ENCODE measurements around the gene SUPT5H.

SUPT5H gene

GRCh38 chr19:39480337-39481228 lies 35.2 kb downstream of the SUPT5H start, which contains the start of gene TIMM50:
Gene TIMM50 (plus strand): TSS chr19:39480838. CDS start chr19:39480854, 16 bp downstream.
- peak within 1 kb of the TSS; percentile 96 for H3K4me3 Mint-ChIP-seq
- H3K27ac Mint-ChIP-seq, result peak within 1 kb of the TSS; percentile 94
- peaks cover 21% of the 10 kb centered on the region for H3K36me3 Mint-ChIP-seq (ENCODE audit: low read depth)
- peaks cover 29% of the 10 kb centered on the region for H3K4me1 Mint-ChIP-seq (ENCODE audit: low read depth)
- no peaks in the 10 kb centered on the region for H3K9me3 Mint-ChIP-seq
- H3K27me3 Mint-ChIP-seq, result no peaks in the 10 kb centered on the region

GRCh38 chr19:39481229-39481545 lies 35.8 kb downstream of the SUPT5H start:
- peaks cover 29% of the 10 kb centered on the region for H3K4me1 Mint-ChIP-seq (ENCODE audit: low read depth)
- peak overlapping the region; percentile 96 for H3K4me3 Mint-ChIP-seq

GRCh38 chr19:39481676-39482075 lies 36.3 kb downstream of the SUPT5H start:
- Mint-ChIP-seq H3K4me3 (peak overlapping the region; percentile 96), H3K36me3 (ENCODE audit: low read depth) (peaks cover 22% of the 10 kb centered on the region), H3K27ac (peak overlapping the region; percentile 94), H3K27me3 (no peaks in the 10 kb centered on the region), H3K4me1 (ENCODE audit: low read depth) (peaks cover 29% of the 10 kb centered on the region), H3K9me3 (no peaks in the 10 kb centered on the region)

More at GRCh38 chr19:39481229-39481545, 35.8 kb downstream of the SUPT5H start:
- Mint-ChIP-seq H3K9me3 (no peaks in the 10 kb centered on the region), H3K27ac (peak overlapping the region; percentile 94), H3K27me3 (no peaks in the 10 kb centered on the region), H3K36me3 (ENCODE audit: low read depth) (peaks cover 22% of the 10 kb centered on the region)

GRCh38 chr19:39483141-39483540 lies 37.8 kb downstream of the SUPT5H start:
- H3K9me3 Mint-ChIP-seq, result no peaks in the 10 kb centered on the region
- H3K4me3 Mint-ChIP-seq, result peak overlapping the region; percentile 33
- peaks cover 30% of the 10 kb centered on the region for H3K36me3 Mint-ChIP-seq (ENCODE audit: low read depth)
- no peak overlapping the region for H3K27ac Mint-ChIP-seq
- H3K27me3 Mint-ChIP-seq, result no peaks in the 10 kb centered on the region
- H3K4me1 Mint-ChIP-seq (ENCODE audit: low read depth), result peaks cover 29% of the 10 kb centered on the region

GRCh38 chr19:39489756-39490155 lies 44.4 kb downstream of the SUPT5H start:
- Mint-ChIP-seq H3K9me3 (no peaks in the 10 kb centered on the region), H3K27me3 (no peaks in the 10 kb centered on the region), H3K27ac (no peak overlapping the region), H3K4me3 (no peak overlapping the region), H3K36me3 (ENCODE audit: low read depth) (peaks cover 28% of the 10 kb centered on the region), H3K4me1 (ENCODE audit: low read depth) (no peaks in the 10 kb centered on the region)

- Mint-ChIP-seq H3K27me3 (peaks cover 9% of the 10 kb centered on the region), H3K4me3 (no peak overlapping the region), H3K27ac (no peak overlapping the region), H3K36me3 (ENCODE audit: low read depth) (peaks cover 18% of the 10 kb centered on the region), H3K9me3 (no peaks in the 10 kb centered on the region), H3K4me1 (ENCODE audit: low read depth) (no peaks in the 10 kb centered on the region)
Measured at GRCh38 chr19:39492225-39492624, 46.8 kb downstream of the SUPT5H start.

GRCh38 chr19:39492788-39493187 lies 47.4 kb downstream of the SUPT5H start:
- Mint-ChIP-seq H3K27me3 (peaks cover 13% of the 10 kb centered on the region), H3K4me1 (ENCODE audit: low read depth) (no peaks in the 10 kb centered on the region), H3K36me3 (ENCODE audit: low read depth) (peaks cover 16% of the 10 kb centered on the region), H3K4me3 (no peak overlapping the region), H3K27ac (no peak overlapping the region), H3K9me3 (no peaks in the 10 kb centered on the region)

- Mint-ChIP-seq H3K27ac (no peak overlapping the region), H3K9me3 (no peaks in the 10 kb centered on the region), H3K36me3 (ENCODE audit: low read depth) (peaks cover 4% of the 10 kb centered on the region), H3K4me3 (no peak overlapping the region), H3K4me1 (ENCODE audit: low read depth) (peaks cover 13% of the 10 kb centered on the region), H3K27me3 (peaks cover 26% of the 10 kb centered on the region)
Measured at GRCh38 chr19:39494661-39495060, 49.3 kb downstream of the SUPT5H start.

- H3K27me3 Mint-ChIP-seq, result peaks cover 39% of the 10 kb centered on the region
- H3K27ac Mint-ChIP-seq, result no peak overlapping the region
- H3K36me3 Mint-ChIP-seq (ENCODE audit: low read depth), result no peaks in the 10 kb centered on the region
- H3K9me3 Mint-ChIP-seq, result no peaks in the 10 kb centered on the region
- H3K4me1 Mint-ChIP-seq (ENCODE audit: low read depth), result peaks cover 16% of the 10 kb centered on the region
- no peak overlapping the region for H3K4me3 Mint-ChIP-seq
Measured at GRCh38 chr19:39496063-39496462, 50.7 kb downstream of the SUPT5H start.

- no peaks in the 10 kb centered on the region for H3K9me3 Mint-ChIP-seq
- H3K36me3 Mint-ChIP-seq (ENCODE audit: low read depth), result no peaks in the 10 kb centered on the region
- peaks cover 46% of the 10 kb centered on the region for H3K27me3 Mint-ChIP-seq
- peaks cover 16% of the 10 kb centered on the region for H3K4me1 Mint-ChIP-seq (ENCODE audit: low read depth)
- H3K4me3 Mint-ChIP-seq, result no peak overlapping the region
- H3K27ac Mint-ChIP-seq, result no peak overlapping the region
Measured at GRCh38 chr19:39497701-39497995, 52.3 kb downstream of the SUPT5H start.

GRCh38 chr19:39497996-39498797 lies 52.8 kb downstream of the SUPT5H start:
- peaks cover 19% of the 10 kb centered on the region for H3K4me1 Mint-ChIP-seq (ENCODE audit: low read depth)
- H3K27ac Mint-ChIP-seq, result peak overlapping the region; percentile 67
- H3K27me3 Mint-ChIP-seq, result peaks cover 48% of the 10 kb centered on the region
- no peaks in the 10 kb centered on the region for H3K36me3 Mint-ChIP-seq (ENCODE audit: low read depth)
- H3K9me3 Mint-ChIP-seq, result no peaks in the 10 kb centered on the region
- H3K4me3 Mint-ChIP-seq, result peak overlapping the region; percentile 77

- peaks cover 56% of the 10 kb centered on the region for H3K27me3 Mint-ChIP-seq
- no peaks in the 10 kb centered on the region for H3K36me3 Mint-ChIP-seq (ENCODE audit: low read depth)
- peak within 1 kb of the TSS; percentile 67 for H3K27ac Mint-ChIP-seq
- no peaks in the 10 kb centered on the region for H3K9me3 Mint-ChIP-seq
- H3K4me1 Mint-ChIP-seq (ENCODE audit: low read depth), result peaks cover 21% of the 10 kb centered on the region
- peak within 1 kb of the TSS; percentile 77 for H3K4me3 Mint-ChIP-seq
Measured at GRCh38 chr19:39498798-39499642, 53.6 kb downstream of the SUPT5H start, which contains the start of gene DLL3. Gene DLL3 (plus strand): TSS chr19:39498947. CDS start chr19:39498975, 28 bp downstream.

GRCh38 chr19:39499932-39500331 lies 54.5 kb downstream of the SUPT5H start:
- peaks cover 65% of the 10 kb centered on the region for H3K27me3 Mint-ChIP-seq
- no peak overlapping the region for H3K27ac Mint-ChIP-seq
- no peaks in the 10 kb centered on the region for H3K36me3 Mint-ChIP-seq (ENCODE audit: low read depth)
- H3K4me1 Mint-ChIP-seq (ENCODE audit: low read depth), result peaks cover 21% of the 10 kb centered on the region
- H3K9me3 Mint-ChIP-seq, result no peaks in the 10 kb centered on the region
- peak overlapping the region; percentile 53 for H3K4me3 Mint-ChIP-seq

- no peaks in the 10 kb centered on the region for H3K36me3 Mint-ChIP-seq (ENCODE audit: low read depth)
- no peak overlapping the region for H3K27ac Mint-ChIP-seq
- H3K4me3 Mint-ChIP-seq, result no peak overlapping the region
- peaks cover 66% of the 10 kb centered on the region for H3K27me3 Mint-ChIP-seq
- peaks cover 21% of the 10 kb centered on the region for H3K4me1 Mint-ChIP-seq (ENCODE audit: low read depth)
- H3K9me3 Mint-ChIP-seq, result no peaks in the 10 kb centered on the region
Measured at GRCh38 chr19:39500543-39500942, 55.2 kb downstream of the SUPT5H start.
